GM23338 (cell line): ENCODE results near the gene SNN. TPM values are rescaled to one million over a fixed set of nuclear protein-coding genes. Genes with fewer than 3 reads are reported as not detected.

Source experiments
- ATAC-seq: fragments of 200-7000 bp; cut with Tn5 transposase; 3 replicates; pipeline ENCODE4 v1.9.1; 2020
- DNase-seq: peaks from one replicate; pipeline ENCODE4 v3.0.0-alpha.2; 2015; ENCODE audit warnings: low spot score
- H2AFZ ChIP-seq: fragments of 200-600 bp; sonication (generic); 2 replicates; pipeline ENCODE4 v1.8.0; 2016; ENCODE audit warnings: antibody characterized with exemption, mild to moderate bottlenecking, moderate library complexity
- H3F3A ChIP-seq: fragments of 200-600 bp; sonication (generic); replicated peaks from 2 replicates; pipeline ENCODE4 v1.8.0; 2017; ENCODE audit warnings: antibody characterized with exemption, mixed run types, low read depth
- H3K27ac ChIP-seq: fragments of 200-600 bp; sonication (generic); 2 replicates; pipeline ENCODE4 v1.6.1; 2016; ENCODE audit warnings: low read depth
- H3K27me3 ChIP-seq: fragments of 200-600 bp; sonication (generic); 2 replicates; pipeline ENCODE4 v1.8.0; 2016; ENCODE audit warnings: mild to moderate bottlenecking, mixed run types, moderate library complexity; ENCODE audit not compliant: insufficient read depth
- H3K36me3 ChIP-seq: fragments of 200-600 bp; sonication (generic); 2 replicates; pipeline ENCODE4 v1.8.0; 2016; ENCODE audit warnings: mild to moderate bottlenecking; ENCODE audit not compliant: insufficient read depth
- H3K4me1 ChIP-seq: fragments of 200-600 bp; sonication (generic); 2 replicates; pipeline ENCODE4 v1.8.0; 2016; ENCODE audit warnings: mild to moderate bottlenecking, moderate library complexity; ENCODE audit not compliant: insufficient read depth
- H3K4me2 ChIP-seq: fragments of 200-600 bp; sonication (generic); 2 replicates; pipeline ENCODE4 v1.7.1; 2017; ENCODE audit warnings: mixed run types
- H3K4me3 ChIP-seq: fragments of 200-600 bp; sonication (generic); 2 replicates; pipeline ENCODE4 v1.6.1; 2016; ENCODE audit warnings: mixed run types
- H3K79me2 ChIP-seq: fragments of 200-600 bp; sonication (generic); replicated peaks from 2 replicates; pipeline ENCODE4 v1.8.0; 2017; ENCODE audit warnings: mild to moderate bottlenecking; ENCODE audit not compliant: insufficient read depth
- H3K9me2 ChIP-seq: fragments of 200-600 bp; sonication (generic); 2 replicates; pipeline ENCODE4 v1.8.0; 2017; ENCODE audit not compliant: insufficient read depth
- H4K20me1 ChIP-seq: fragments of 200-600 bp; sonication (generic); replicated peaks from 2 replicates; pipeline ENCODE4 v1.8.0; 2017; ENCODE audit warnings: mild to moderate bottlenecking; ENCODE audit not compliant: insufficient read depth
- H3K27ac Mint-ChIP-seq: 2 replicates; pipeline ENCODE4 v1.8.0; 2020; ENCODE audit warnings: inconsistent platforms, mild to moderate bottlenecking, moderate library complexity, mixed read lengths
- H3K27me3 Mint-ChIP-seq: 3 replicates; pipeline ENCODE4 v1.8.0; 2022; ENCODE audit warnings: low read depth, mild to moderate bottlenecking, moderate library complexity, mixed read lengths, inconsistent platforms; ENCODE audit not compliant: insufficient read depth, poor library complexity
- H3K36me3 Mint-ChIP-seq: 3 replicates; pipeline ENCODE4 v1.8.0; 2021; ENCODE audit warnings: low read depth, mild to moderate bottlenecking, inconsistent platforms, moderate library complexity, mixed read lengths
- H3K4me1 Mint-ChIP-seq: 3 replicates; pipeline ENCODE4 v1.8.0; 2020; ENCODE audit warnings: mild to moderate bottlenecking, inconsistent platforms, mixed read lengths
- H3K4me3 Mint-ChIP-seq: 3 replicates; pipeline ENCODE4 v1.8.0; 2021; ENCODE audit warnings: moderate library complexity, mild to moderate bottlenecking, inconsistent platforms, mixed read lengths
- H3K9me3 Mint-ChIP-seq: 3 replicates; pipeline ENCODE4 v1.8.0; 2020; ENCODE audit warnings: moderate library complexity, mild to moderate bottlenecking, inconsistent platforms, mixed read lengths
- CREB1 ChIP-seq: fragments of 250-450 bp; sonication (Bioruptor Pico); IDR thresholded peaks from 2 replicates; pipeline ENCODE4 v1.5.0; 2020; ENCODE audit warnings: low read depth, mild to moderate bottlenecking, moderate library complexity
- ETS1 ChIP-seq: IDR thresholded peaks from 2 replicates; pipeline ENCODE4 v1.6.1; 2016; ENCODE audit warnings: antibody characterized with exemption
- EZH2 ChIP-seq: fragments of 200-600 bp; sonication (generic); IDR thresholded peaks from one replicate; pipeline ENCODE4 v1.8.0; 2017; ENCODE audit warnings: antibody characterized with exemption, mild to moderate bottlenecking, low read depth; ENCODE audit not compliant: unreplicated experiment
- EZH2phosphoT487 ChIP-seq: fragments of 200-600 bp; sonication (generic); IDR thresholded peaks from one replicate; pipeline ENCODE4 v1.8.1; 2018; ENCODE audit warnings: antibody characterized with exemption; ENCODE audit not compliant: unreplicated experiment
- JUNB ChIP-seq: IDR thresholded peaks from one replicate; pipeline ENCODE4 v1.6.1; 2016; ENCODE audit warnings: antibody characterized with exemption; ENCODE audit not compliant: unreplicated experiment
- NANOG ChIP-seq: IDR thresholded peaks from 2 replicates; pipeline ENCODE4 v1.6.1; 2016; ENCODE audit warnings: antibody characterized with exemption, borderline replicate concordance
- POLR2AphosphoS5 ChIP-seq: IDR thresholded peaks from 2 replicates; pipeline ENCODE4 v1.6.1; 2016; ENCODE audit warnings: antibody characterized with exemption, low read depth
- STAT1 ChIP-seq: IDR thresholded peaks from one replicate; pipeline ENCODE4 v1.6.1; 2016; ENCODE audit warnings: antibody characterized with exemption; ENCODE audit not compliant: unreplicated experiment
- ZNF114 ChIP-seq: fragments of 250-450 bp; sonication (Bioruptor Pico); IDR thresholded peaks from 2 replicates; pipeline ENCODE4 v1.5.0; 2020; ENCODE audit warnings: mild to moderate bottlenecking, moderate library complexity
- ZNF331 ChIP-seq: fragments of 250-450 bp; sonication (Bioruptor Pico); IDR thresholded peaks from 2 replicates; pipeline ENCODE4 v1.5.0; 2020; ENCODE audit warnings: low read depth, mild to moderate bottlenecking, moderate library complexity
- ZNF462 ChIP-seq: fragments of 250-450 bp; sonication (Bioruptor Pico); IDR thresholded peaks from 2 replicates; pipeline ENCODE4 v1.5.0; 2020; ENCODE audit warnings: mild to moderate bottlenecking, moderate library complexity
- polyA plus RNA-seq: library from polyadenylated mRNA; unstranded; fragments of >200 nt; fragmentation: Nextera tagmentation; extraction: Ambion mirVana; gene quantifications from 2 replicates; pipeline ENCODE4 v1.2.1, GENCODE V29; 2016
- total RNA-seq: library from RNA; depleted of rRNA; stranded (reverse); fragments of >200 nt; shearing (Covaris generic); gene quantifications from 2 replicates; pipeline ENCODE4 v1.2.3, GENCODE V29; 2014
- TF ChIP-seq, protein P1 (sequence below): IDR thresholded peaks from one replicate; pipeline ENCODE4 v1.6.1; 2018; ENCODE audit warnings: antibody characterized with exemption; ENCODE audit not compliant: unreplicated experiment
- TF ChIP-seq, protein P2 (sequence below), 2 experiments: fragments of 200-600 bp in 1 of 2; sonication (generic) in 1 of 2; conservative IDR thresholded peaks; 2 replicates each; pipeline versions ENCODE4 v1.5.1 to v1.6.1; 2016 to 2017; ENCODE audit warnings: antibody characterized with exemption in 2 of 2, low read depth in 2 of 2, mild to moderate bottlenecking in 2 of 2, moderate library complexity in 1 of 2

The SNN gene
- total and polyA plus RNA-seq, 2 experiments from 2014 or later, result 19.0 to 63.3 TPM

GRCh38 chr16:11677959-11678881 is 10.0 kb downstream of the SNN start:
- Mint-ChIP-seq H3K27me3 (peaks cover 12% of the 10 kb centered on the region), H3K27ac (peak overlapping the region; percentile 38; the same call in 1 of the 2 replicates), H3K4me3 (no peak overlapping the region), H3K36me3 (peaks cover 35% of the 10 kb centered on the region), H3K9me3 (no peaks in the 10 kb centered on the region; the same call in 2 of the 3 replicates), H3K4me1 (peaks cover 27% of the 10 kb centered on the region)
- no peaks in the 10 kb centered on the region for H3K27me3 ChIP-seq
- no peak overlapping the region for H3K4me3 ChIP-seq
- no peak overlapping the region for H3K4me2 ChIP-seq
- no peak for ATAC-seq
- H3K9me2 ChIP-seq, result no peaks in the 10 kb centered on the region
- no peak for TF ChIP-seq EZH2phosphoT487
- TF ChIP-seq CREB1 (CRISPR knock-in tag), result no peak
- no peak for TF ChIP-seq EZH2
- no peak for TF ChIP-seq ZNF462 (CRISPR knock-in tag)
- TF ChIP-seq JUNB, result no peak
- no peak for TF ChIP-seq ZNF331 (CRISPR knock-in tag)
- TF ChIP-seq, protein P1, sequence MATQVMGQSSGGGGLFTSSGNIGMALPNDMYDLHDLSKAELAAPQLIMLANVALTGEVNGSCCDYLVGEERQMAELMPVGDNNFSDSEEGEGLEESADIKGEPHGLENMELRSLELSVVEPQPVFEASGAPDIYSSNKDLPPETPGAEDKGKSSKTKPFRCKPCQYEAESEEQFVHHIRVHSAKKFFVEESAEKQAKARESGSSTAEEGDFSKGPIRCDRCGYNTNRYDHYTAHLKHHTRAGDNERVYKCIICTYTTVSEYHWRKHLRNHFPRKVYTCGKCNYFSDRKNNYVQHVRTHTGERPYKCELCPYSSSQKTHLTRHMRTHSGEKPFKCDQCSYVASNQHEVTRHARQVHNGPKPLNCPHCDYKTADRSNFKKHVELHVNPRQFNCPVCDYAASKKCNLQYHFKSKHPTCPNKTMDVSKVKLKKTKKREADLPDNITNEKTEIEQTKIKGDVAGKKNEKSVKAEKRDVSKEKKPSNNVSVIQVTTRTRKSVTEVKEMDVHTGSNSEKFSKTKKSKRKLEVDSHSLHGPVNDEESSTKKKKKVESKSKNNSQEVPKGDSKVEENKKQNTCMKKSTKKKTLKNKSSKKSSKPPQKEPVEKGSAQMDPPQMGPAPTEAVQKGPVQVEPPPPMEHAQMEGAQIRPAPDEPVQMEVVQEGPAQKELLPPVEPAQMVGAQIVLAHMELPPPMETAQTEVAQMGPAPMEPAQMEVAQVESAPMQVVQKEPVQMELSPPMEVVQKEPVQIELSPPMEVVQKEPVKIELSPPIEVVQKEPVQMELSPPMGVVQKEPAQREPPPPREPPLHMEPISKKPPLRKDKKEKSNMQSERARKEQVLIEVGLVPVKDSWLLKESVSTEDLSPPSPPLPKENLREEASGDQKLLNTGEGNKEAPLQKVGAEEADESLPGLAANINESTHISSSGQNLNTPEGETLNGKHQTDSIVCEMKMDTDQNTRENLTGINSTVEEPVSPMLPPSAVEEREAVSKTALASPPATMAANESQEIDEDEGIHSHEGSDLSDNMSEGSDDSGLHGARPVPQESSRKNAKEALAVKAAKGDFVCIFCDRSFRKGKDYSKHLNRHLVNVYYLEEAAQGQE, result no peak
- no peak for TF ChIP-seq NANOG
- no peak for TF ChIP-seq ZNF114 (CRISPR knock-in tag)
- TF ChIP-seq STAT1, result no peak
- TF ChIP-seq, protein P2, sequence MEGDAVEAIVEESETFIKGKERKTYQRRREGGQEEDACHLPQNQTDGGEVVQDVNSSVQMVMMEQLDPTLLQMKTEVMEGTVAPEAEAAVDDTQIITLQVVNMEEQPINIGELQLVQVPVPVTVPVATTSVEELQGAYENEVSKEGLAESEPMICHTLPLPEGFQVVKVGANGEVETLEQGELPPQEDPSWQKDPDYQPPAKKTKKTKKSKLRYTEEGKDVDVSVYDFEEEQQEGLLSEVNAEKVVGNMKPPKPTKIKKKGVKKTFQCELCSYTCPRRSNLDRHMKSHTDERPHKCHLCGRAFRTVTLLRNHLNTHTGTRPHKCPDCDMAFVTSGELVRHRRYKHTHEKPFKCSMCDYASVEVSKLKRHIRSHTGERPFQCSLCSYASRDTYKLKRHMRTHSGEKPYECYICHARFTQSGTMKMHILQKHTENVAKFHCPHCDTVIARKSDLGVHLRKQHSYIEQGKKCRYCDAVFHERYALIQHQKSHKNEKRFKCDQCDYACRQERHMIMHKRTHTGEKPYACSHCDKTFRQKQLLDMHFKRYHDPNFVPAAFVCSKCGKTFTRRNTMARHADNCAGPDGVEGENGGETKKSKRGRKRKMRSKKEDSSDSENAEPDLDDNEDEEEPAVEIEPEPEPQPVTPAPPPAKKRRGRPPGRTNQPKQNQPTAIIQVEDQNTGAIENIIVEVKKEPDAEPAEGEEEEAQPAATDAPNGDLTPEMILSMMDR (conservative IDR thresholded peaks at IDR 0.05; ENCODE audit: low read depth in 2 of 2), result no peak
- TF ChIP-seq ETS1, result no peak
- no peak for TF ChIP-seq POLR2AphosphoS5
- H3K79me2 ChIP-seq, result peaks cover 11% of the 10 kb centered on the region; the same call in 1 of the 2 replicates
- peaks cover 41% of the 10 kb centered on the region for H4K20me1 ChIP-seq
- 0 out of 2 replicates have a peak, but pooled peaks cover 4% of the 10 kb centered on the region for H3K4me1 ChIP-seq
- no peak for DNase-seq
- H3K36me3 ChIP-seq, result peaks cover 22% of the 10 kb centered on the region; the same call in 1 of the 2 replicates
- H2AFZ ChIP-seq, result no peak overlapping the region
- peak overlapping the region; percentile 66 for H3K27ac ChIP-seq
- H3F3A ChIP-seq, result peaks cover 12% of the 10 kb centered on the region
